ENCODE measurements around the gene MEX3C.

The MEX3C gene

DNA sequence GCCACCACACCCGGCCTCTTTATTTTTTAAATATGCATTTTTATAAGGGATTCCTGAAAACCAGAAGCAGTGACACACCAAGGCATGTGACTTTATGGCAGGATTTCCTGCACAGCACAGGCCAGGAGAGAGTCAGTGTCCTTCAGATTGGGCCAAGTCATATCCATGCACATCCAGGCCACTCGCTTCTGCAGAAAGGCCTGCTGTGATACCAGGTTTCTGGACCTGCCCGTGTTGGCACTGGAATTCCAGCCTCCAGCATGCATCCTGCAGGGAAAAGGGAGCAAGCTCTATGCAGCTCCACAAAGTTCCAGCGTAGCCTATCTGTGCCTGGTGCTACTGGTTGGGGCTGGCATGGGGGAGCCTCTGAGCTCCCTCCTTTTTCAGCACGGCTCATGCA, 36.8 kb downstream of the MEX3C start:
- H3K9ac ChIP-seq, result no peak overlapping the region
- no peaks in the 10 kb centered on the region for H3K27me3 ChIP-seq
- peaks cover 91% of the 10 kb centered on the region for H3K4me1 ChIP-seq
- no peaks in the 10 kb centered on the region for H4K20me1 ChIP-seq
- 0 out of 2 replicates have a peak overlapping the region, but pooled peaks have one; percentile 75 for H3K27ac ChIP-seq
- H3K4me3 ChIP-seq, result no peak overlapping the region
- H3K9me3 ChIP-seq, result no peaks in the 10 kb centered on the region
- H3K4me2 ChIP-seq, result peak overlapping the region; percentile 85
- TF ChIP-seq Cebpa-rat (IDR thresholded peaks at IDR 0.05), result no peak
- no peaks in the 10 kb centered on the region for H3K36me3 ChIP-seq

GRCh38 chr18:51157215-51157614, 40.3 kb downstream of the MEX3C start:
- no peak for TF ChIP-seq Cebpa-rat (IDR thresholded peaks at IDR 0.05)
- peak overlapping the region; percentile 85 for H3K4me2 ChIP-seq
- H3K27ac ChIP-seq, result peak overlapping the region; percentile 97; the same call in 1 of the 2 replicates
- no peaks in the 10 kb centered on the region for H3K36me3 ChIP-seq
- H3K9ac ChIP-seq, result no peak overlapping the region
- H3K4me3 ChIP-seq, result no peak overlapping the region
- no peaks in the 10 kb centered on the region for H3K9me3 ChIP-seq
- H3K27me3 ChIP-seq, result no peaks in the 10 kb centered on the region
- H4K20me1 ChIP-seq, result no peaks in the 10 kb centered on the region
- peaks cover 93% of the 10 kb centered on the region for H3K4me1 ChIP-seq

DNA sequence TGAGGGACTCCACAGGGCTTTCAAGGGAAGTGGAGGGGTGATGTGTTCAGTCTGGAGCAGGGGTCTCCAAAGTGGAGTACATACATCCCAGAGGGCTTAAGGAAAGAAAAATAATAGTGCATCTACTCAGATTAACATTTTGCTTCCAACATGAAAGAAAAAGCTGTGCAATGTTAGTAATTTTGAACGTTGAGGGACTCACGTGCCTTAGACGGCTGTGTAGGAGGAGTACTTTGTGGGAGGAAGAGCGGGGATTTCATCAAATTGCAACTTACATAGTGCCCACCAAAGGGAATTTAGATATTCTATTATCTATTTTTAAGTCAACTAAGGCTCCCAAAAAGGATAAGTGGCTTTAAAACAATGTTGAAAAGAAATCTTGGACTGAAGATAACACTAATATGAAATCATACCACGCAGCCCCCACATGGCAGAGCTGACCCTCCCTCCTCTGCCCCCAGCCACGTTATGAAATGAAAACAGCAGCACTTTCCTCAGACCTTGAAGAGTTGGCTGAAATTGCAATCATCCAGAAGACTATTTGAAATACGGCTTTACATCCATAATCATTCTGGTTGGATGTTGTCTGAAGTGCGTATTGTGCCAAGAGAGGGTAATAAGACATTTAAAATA, 42.9 kb downstream of the MEX3C start:
- H3K4me1 ChIP-seq, result peaks cover 87% of the 10 kb centered on the region
- peak overlapping the region; percentile 81 for H3K9ac ChIP-seq
- no peak for TF ChIP-seq Cebpa-rat (IDR thresholded peaks at IDR 0.05)
- peaks cover 11% of the 10 kb centered on the region for H3K9me3 ChIP-seq
- peak overlapping the region; percentile 85 for H3K4me2 ChIP-seq
- no peaks in the 10 kb centered on the region for H3K27me3 ChIP-seq
- H3K36me3 ChIP-seq, result no peaks in the 10 kb centered on the region
- H4K20me1 ChIP-seq, result no peaks in the 10 kb centered on the region
- peak overlapping the region; percentile 51 for H3K4me3 ChIP-seq
- peak overlapping the region; percentile 97 for H3K27ac ChIP-seq

DNA sequence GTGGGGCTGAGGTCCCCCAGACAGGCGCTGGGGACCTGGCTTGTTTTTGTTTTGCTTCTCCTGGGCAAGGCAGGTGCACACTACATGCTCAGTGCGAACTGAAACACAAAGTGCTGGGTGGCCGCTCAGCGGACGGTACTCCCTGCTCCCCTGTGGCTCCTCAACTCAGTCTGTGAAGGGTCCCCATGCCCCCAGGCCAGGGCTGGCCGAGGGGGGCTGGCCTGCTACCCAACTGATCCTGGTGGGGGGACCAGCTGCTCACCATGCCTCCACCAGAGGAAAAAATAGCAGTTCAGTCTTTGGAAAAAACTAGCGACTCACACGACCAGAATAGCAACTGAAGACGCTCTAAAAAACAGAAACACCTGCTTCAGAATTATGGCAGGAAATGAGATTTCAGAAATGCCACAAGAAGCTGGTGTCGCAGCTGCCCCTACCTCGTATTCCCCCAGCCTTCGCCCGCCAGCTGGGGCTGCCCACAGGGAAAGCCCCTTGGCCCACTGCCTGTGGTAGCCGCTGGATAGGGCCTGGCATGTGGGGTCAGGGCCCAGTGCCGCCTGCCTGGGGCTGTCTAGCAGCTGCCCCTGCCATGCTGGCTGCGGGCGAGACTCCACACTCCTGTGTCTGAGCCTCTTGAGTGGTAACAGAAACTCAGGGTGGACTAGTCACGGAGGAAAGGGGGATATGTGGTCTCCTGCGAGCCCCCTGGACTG, 43.7 kb downstream of the MEX3C start:
- Histone ChIP-seq H3K27ac (peak overlapping the region; percentile 97), H3K27me3 (no peaks in the 10 kb centered on the region), H4K20me1 (no peaks in the 10 kb centered on the region), H3K4me2 (peak overlapping the region; percentile 85), H3K36me3 (no peaks in the 10 kb centered on the region), H3K9me3 (peaks cover 15% of the 10 kb centered on the region), H3K4me3 (peak overlapping the region; percentile 51), H3K4me1 (peaks cover 80% of the 10 kb centered on the region), H3K9ac (peak overlapping the region; percentile 81)
- TF ChIP-seq Cebpa-rat (IDR thresholded peaks at IDR 0.05), result no peak

- Histone ChIP-seq H3K4me1 (peaks cover 60% of the 10 kb centered on the region), H4K20me1 (no peaks in the 10 kb centered on the region), H3K27me3 (no peaks in the 10 kb centered on the region), H3K4me3 (peak overlapping the region; percentile 52), H3K4me2 (peak overlapping the region; percentile 85), H3K27ac (peak overlapping the region; percentile 97), H3K9me3 (peaks cover 15% of the 10 kb centered on the region), H3K36me3 (no peaks in the 10 kb centered on the region), H3K9ac (peak overlapping the region; percentile 81)
- no peak for TF ChIP-seq Cebpa-rat (IDR thresholded peaks at IDR 0.05)
These were observed 45.6 kb downstream of the MEX3C start for GRCh38 chr18:51151568-51152511.

DNA sequence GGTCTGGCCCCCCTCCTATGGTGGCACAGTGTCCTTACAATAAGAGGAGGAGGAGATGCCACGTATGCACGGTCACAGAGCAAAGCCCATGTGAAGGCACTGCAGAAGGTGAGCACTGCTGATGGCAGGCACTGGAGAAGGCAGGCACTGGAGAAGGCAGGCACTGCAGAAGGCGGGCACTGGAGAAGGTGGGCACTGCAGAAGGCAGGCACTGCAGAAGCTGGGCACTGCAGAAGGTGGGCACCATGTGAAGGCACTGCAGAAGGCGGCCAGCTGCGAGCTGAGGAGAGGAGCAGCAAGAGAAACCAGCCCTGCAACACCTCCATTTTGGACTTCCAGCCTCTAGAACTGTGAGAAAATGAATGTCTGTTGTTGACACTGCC, 46.3 kb downstream of the MEX3C start:
- Histone ChIP-seq H3K4me2 (peak overlapping the region; percentile 85), H3K4me3 (no peak overlapping the region), H3K4me1 (peaks cover 53% of the 10 kb centered on the region), H3K27me3 (no peaks in the 10 kb centered on the region), H3K27ac (peak overlapping the region; percentile 97), H4K20me1 (no peaks in the 10 kb centered on the region), H3K9me3 (peaks cover 15% of the 10 kb centered on the region), H3K9ac (peak overlapping the region; percentile 81; the same call in 1 of the 2 replicates), H3K36me3 (no peaks in the 10 kb centered on the region)
- TF ChIP-seq Cebpa-rat (IDR thresholded peaks at IDR 0.05), result no peak

DNA sequence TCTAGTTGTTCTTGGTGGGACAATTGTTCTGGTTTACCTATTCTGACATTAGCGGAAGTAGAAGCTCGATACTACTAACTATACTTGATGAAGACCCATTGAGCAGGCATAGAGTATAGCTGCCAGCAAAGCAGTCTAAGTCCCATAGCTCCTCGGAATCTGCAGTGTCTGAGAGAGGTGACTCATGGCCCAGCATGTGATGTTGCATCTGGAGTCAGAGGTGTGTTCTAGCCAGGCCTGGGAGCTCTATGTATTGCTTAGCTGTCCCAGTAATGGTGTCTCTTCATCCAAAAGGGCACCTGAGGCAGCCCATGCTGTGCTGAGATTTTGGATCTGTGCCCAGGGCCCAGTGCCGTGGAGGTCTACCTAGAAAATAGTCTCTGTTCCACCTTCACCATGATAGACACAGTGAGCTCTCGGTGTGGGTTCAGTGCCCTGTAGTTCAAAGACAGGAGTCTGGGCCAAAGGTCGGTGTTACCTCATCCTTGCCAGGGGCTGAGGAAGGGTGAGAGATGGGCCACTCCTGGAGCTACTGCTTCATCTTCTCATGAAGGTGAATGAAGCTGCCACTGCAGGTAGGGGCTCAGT, 47.3 kb downstream of the MEX3C start:
- no peak overlapping the region for H3K4me3 ChIP-seq
- H3K4me1 ChIP-seq, result peaks cover 44% of the 10 kb centered on the region
- no peaks in the 10 kb centered on the region for H3K27me3 ChIP-seq
- no peak overlapping the region for H3K4me2 ChIP-seq
- H3K9me3 ChIP-seq, result peaks cover 15% of the 10 kb centered on the region
- H3K9ac ChIP-seq, result no peak overlapping the region
- no peak for TF ChIP-seq Cebpa-rat (IDR thresholded peaks at IDR 0.05)
- no peaks in the 10 kb centered on the region for H4K20me1 ChIP-seq
- no peaks in the 10 kb centered on the region for H3K36me3 ChIP-seq
- H3K27ac ChIP-seq, result peak overlapping the region; percentile 8; the same call in 1 of the 2 replicates

DNA sequence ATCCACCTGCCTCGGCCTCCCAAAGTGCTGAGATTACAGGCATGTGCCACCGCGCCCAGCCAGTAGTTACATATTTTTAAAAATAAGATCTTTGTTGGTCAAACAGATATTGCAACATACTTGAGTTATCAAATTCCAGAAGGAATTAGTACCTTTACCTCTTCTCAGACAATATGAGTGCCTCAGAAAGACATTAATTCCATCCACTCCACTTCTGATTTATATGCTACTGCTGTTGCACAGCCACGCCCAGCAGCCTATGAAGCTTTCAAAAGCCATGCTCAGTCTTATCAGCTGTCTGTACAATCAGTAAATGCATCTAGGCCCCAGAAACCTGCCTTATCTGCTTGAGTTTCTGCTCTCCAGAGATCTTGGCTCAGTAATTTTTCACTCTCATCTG, 47.8 kb downstream of the MEX3C start:
- no peak overlapping the region for H3K4me2 ChIP-seq
- H4K20me1 ChIP-seq, result no peaks in the 10 kb centered on the region
- H3K27ac ChIP-seq, result no peak overlapping the region
- no peaks in the 10 kb centered on the region for H3K36me3 ChIP-seq
- H3K4me1 ChIP-seq, result peaks cover 38% of the 10 kb centered on the region
- TF ChIP-seq Cebpa-rat (IDR thresholded peaks at IDR 0.05), result 0 out of 2 replicates have a peak, but pooled peaks have one; percentile 41
- no peak overlapping the region for H3K4me3 ChIP-seq
- H3K27me3 ChIP-seq, result no peaks in the 10 kb centered on the region
- peaks cover 15% of the 10 kb centered on the region for H3K9me3 ChIP-seq
- no peak overlapping the region for H3K9ac ChIP-seq

DNA sequence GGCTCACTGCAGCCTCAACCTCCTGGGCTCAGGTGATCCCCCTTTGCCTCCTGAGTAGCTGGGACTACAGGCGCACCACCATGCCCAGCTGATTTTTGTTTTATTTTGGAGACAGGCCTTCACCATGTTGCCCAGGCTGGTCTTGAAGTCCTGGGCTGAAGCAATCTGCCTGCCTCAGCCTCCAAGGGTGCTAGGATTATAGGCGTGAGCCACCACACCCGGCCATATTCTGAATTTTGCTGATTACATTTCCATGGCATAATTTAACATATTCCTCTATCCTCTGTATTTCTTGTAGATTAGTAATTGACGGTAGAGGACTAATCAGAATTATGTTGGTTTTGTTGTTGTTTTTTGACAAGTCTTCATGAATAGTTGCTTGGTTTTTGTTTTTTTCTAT, 50.6 kb downstream of the MEX3C start:
- TF ChIP-seq Cebpa-rat (IDR thresholded peaks at IDR 0.05), result no peak
- Histone ChIP-seq H3K4me3 (no peak overlapping the region), H3K36me3 (no peaks in the 10 kb centered on the region), H3K9me3 (peaks cover 15% of the 10 kb centered on the region), H3K27me3 (no peaks in the 10 kb centered on the region), H3K9ac (no peak overlapping the region), H4K20me1 (no peaks in the 10 kb centered on the region), H3K27ac (no peak overlapping the region), H3K4me2 (no peak overlapping the region), H3K4me1 (peaks cover 17% of the 10 kb centered on the region)
